GM06990 (cell line): Measurements from ENCODE around the gene TCTN3.

Experiments used
- DNase-seq: peaks from one replicate; pipeline ENCODE4 v3.0.0-alpha.2; 2011; ENCODE audit not compliant: insufficient read length; ENCODE audit errors: extremely low read depth
- H3K27me3 ChIP-seq: replicated peaks from 2 replicates; pipeline ENCODE4 v1.6.0; 2011; ENCODE audit warnings: low read length; ENCODE audit not compliant: control insufficient read depth, insufficient read depth
- H3K36me3 ChIP-seq: 2 replicates; pipeline ENCODE4 v1.5.1; 2011; ENCODE audit warnings: low read length; ENCODE audit not compliant: control insufficient read depth, insufficient read depth
- H3K4me3 ChIP-seq: replicated peaks from 2 replicates; pipeline ENCODE4 v1.5.1; 2011; ENCODE audit warnings: low read depth, mild to moderate bottlenecking, control low read depth, low read length
- CTCF ChIP-seq: IDR thresholded peaks from 2 replicates; pipeline ENCODE4 v1.5.1; 2011; ENCODE audit warnings: low read length, control low read depth, mild to moderate bottlenecking, inconsistent platforms; ENCODE audit not compliant: insufficient read depth, poor library complexity, severe bottlenecking

TCTN3 gene

DNA sequence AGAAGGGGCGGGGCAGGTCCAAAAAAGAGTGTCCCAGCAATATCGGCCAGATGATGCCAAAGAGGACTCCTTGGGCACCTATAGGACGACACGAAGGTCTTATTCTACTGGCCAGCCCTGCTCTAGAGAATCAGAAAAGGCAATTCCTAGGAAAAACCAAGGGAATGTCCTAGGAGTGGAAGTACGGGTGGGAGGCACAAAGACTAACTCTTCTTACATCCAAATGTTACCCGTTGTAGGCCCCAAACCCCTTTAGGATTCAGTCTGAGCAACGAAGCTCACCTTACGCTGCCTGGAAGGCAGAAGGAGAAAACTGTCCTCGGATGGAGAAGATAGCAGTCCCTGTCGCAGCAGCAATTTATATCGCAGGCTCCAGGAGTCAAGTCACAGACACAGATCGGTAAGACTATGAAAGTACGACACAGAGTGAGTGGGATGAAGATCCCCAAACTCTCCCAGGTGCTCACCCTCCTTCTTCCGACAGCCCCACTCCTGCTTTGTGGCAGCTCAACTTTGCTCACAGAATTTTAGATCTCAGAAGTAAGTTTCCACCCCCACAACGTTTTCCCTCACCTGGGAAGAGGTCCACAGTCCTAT lies 558 bp downstream of the TCTN3 start:
- no peak for DNase-seq
- H3K36me3 ChIP-seq = peaks cover 6% of the 10 kb centered on the region; the same call in 1 of the 2 replicates
- TF ChIP-seq CTCF = no peak

GRCh38 chr10:95691281-95691680 lies 2.4 kb downstream of the TCTN3 start:
- no peak for DNase-seq
- peaks cover 8% of the 10 kb centered on the region; the same call in 1 of the 2 replicates for H3K36me3 ChIP-seq
- no peak for TF ChIP-seq CTCF
- H3K4me3 ChIP-seq = no peak overlapping the region
- no peaks in the 10 kb centered on the region for H3K27me3 ChIP-seq

More for the DNA sequence above, 558 bp downstream of the TCTN3 start:
- Histone ChIP-seq H3K4me3 (peak overlapping the region; percentile 95), H3K27me3 (no peaks in the 10 kb centered on the region)

GRCh38 chr10:95688648-95689047 lies 5.1 kb downstream of the TCTN3 start:
- H3K27me3 ChIP-seq = no peaks in the 10 kb centered on the region
- H3K4me3 ChIP-seq = no peak overlapping the region
- H3K36me3 ChIP-seq = peaks cover 10% of the 10 kb centered on the region
- no peak for DNase-seq
- TF ChIP-seq CTCF = no peak

DNA sequence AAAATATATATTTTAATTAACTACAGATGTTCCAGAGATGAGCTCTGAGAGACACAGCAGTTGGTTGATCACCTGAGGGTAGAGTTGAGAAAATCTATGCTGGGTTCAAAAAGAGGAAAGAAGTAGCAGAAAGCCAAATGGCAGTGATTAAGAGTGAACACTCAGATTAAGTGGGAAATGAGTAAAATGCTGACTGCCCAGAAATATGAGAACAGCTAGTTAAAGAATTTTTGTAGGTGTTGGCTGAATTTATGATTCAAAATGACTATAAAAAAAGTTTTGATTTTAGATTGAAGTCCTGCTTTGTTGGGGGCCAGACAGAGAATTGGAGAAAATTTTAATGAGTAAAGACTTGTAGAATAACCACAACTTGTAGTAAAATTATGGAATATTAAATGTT lies 9.8 kb downstream of the TCTN3 start:
- Histone ChIP-seq H3K4me3 (no peak overlapping the region), H3K36me3 (peaks cover 9% of the 10 kb centered on the region), H3K27me3 (no peaks in the 10 kb centered on the region)
- no peak for DNase-seq
- TF ChIP-seq CTCF = no peak

DNA sequence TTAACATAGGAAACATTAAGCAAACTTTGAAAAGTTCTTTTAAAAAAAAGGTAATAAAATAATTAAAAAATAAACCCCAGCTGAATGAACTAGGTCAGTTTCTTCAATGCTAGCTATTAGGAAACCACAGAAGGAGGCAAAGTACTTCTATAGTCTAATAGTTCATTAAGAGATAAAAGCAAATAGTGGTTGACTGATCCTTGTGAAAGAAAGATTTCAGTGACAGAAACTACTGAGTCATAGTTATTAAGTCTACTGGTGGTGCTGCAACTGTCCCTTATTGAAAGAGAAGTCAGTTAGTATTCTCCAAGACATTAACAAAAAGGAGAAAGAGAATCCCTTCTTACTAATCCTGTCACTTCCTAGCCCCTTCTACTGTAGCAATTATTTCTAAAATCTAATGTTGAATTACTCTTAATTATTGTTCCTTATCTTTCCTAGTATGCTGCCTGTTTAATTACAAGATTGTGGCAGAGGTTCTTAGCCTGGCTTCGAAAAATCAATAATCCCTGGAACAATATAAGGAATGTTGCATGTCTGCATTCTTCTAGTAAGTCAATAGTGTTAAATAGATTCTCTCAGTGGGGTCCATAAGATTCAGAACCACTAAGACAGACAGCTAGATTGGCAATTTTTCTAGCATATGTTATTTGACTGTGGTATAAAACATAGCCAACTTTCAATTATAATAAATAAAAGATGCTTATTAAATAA lies 18.2 kb downstream of the TCTN3 start:
- no peak for DNase-seq
- TF ChIP-seq CTCF = no peak
- Histone ChIP-seq H3K36me3 (no peaks in the 10 kb centered on the region; the same call in 1 of the 2 replicates), H3K27me3 (no peaks in the 10 kb centered on the region), H3K4me3 (no peak overlapping the region)
